ENCODE measurements around the gene EIF2AK3. TPM values are rescaled to one million over a fixed set of nuclear protein-coding genes. Genes with fewer than 3 reads are reported as not detected.

Gene EIF2AK3
- total and polyA plus RNA-seq, 2 donors = 9.6 to 13.3 TPM

GRCh38 chr2:88517759-88518201 lies 109.5 kb downstream of the EIF2AK3 start:
- 66% methylated on average over 6 of the region's 6 CpGs for WGBS
- peaks cover 0 to 2% of the 10 kb centered on the region in 2 donors for H3K27me3 ChIP-seq (ENCODE audit: control insufficient read depth in 2 of 2, insufficient read depth in 1 of 2, low read length in 1 of 2)
- DNase-seq (ENCODE audit: low read depth in 6 of 9, low spot score in 9 of 9) = no peak

More at GRCh38 chr2:88517759-88518201, 109.5 kb downstream of the EIF2AK3 start:
- Histone ChIP-seq H3K4me1 (ENCODE audit: control insufficient read depth in 2 of 2, insufficient read depth in 2 of 2, low read length in 2 of 2) (no peaks in the 10 kb centered on the region), H3K27ac (ENCODE audit: low read depth in 1 of 2, low read length in 1 of 2) (no peak overlapping the region), H3K36me3 (ENCODE audit: control insufficient read depth in 2 of 2, insufficient read depth in 2 of 2, low read length in 1 of 2) (no peaks in the 10 kb centered on the region), H3K4me3 (ENCODE audit: low read length in 2 of 2) (no peak overlapping the region), H3K9me3 (ENCODE audit: control insufficient read depth in 2 of 2, insufficient read depth in 1 of 2, low read length in 1 of 2) (no peaks in the 10 kb centered on the region)

Other genes starting within 250 kb of the EIF2AK3 start
- gene FOXI3, start 174.8 kb downstream of the EIF2AK3 start, total RNA-seq = 0.05 TPM
- gene FOXI3, start 174.8 kb downstream of the EIF2AK3 start, polyA plus RNA-seq = 0.14 TPM
- gene RPIA, start 64.2 kb upstream of the EIF2AK3 start, total RNA-seq = 25.4 TPM
- 53.9 TPM for gene RPIA, start 64.2 kb upstream of the EIF2AK3 start, polyA plus RNA-seq

Measured in thymus (tissue), 11 donors.